Activated T-cell treated with anti-CD3 and anti-CD28 coated beads, Interleukin-2, amount 50 U/mL, for 24 hours (primary cell): Measurements from ENCODE around the gene OR56A3.

Experiments used
- DNase-seq: peaks from one replicate; pipeline ENCODE4 v3.0.0-alpha.2; 2020
- H3K27ac Mint-ChIP-seq: 2 replicates; pipeline ENCODE4 v1.8.0; 2020; ENCODE audit warnings: mild to moderate bottlenecking, mixed read lengths
- H3K27me3 Mint-ChIP-seq: 2 replicates; pipeline ENCODE4 v1.8.0; 2020; ENCODE audit warnings: mixed read lengths
- H3K36me3 Mint-ChIP-seq: 2 replicates; pipeline ENCODE4 v1.8.0; 2020; ENCODE audit warnings: low read depth, mixed read lengths
- H3K4me1 Mint-ChIP-seq: 2 replicates; pipeline ENCODE4 v1.8.0; 2020; ENCODE audit warnings: low read depth, mixed read lengths
- H3K4me3 Mint-ChIP-seq: 2 replicates; pipeline ENCODE4 v1.8.0; 2020; ENCODE audit warnings: mild to moderate bottlenecking, moderate library complexity, mixed read lengths
- H3K9me3 Mint-ChIP-seq: 2 replicates; pipeline ENCODE4 v1.8.0; 2020; ENCODE audit warnings: mixed read lengths

The OR56A3 gene, protein sequence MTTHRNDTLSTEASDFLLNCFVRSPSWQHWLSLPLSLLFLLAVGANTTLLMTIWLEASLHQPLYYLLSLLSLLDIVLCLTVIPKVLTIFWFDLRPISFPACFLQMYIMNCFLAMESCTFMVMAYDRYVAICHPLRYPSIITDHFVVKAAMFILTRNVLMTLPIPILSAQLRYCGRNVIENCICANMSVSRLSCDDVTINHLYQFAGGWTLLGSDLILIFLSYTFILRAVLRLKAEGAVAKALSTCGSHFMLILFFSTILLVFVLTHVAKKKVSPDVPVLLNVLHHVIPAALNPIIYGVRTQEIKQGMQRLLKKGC

GRCh38 chr11:5941951-5942350, at the start of gene OR56A3:
Gene OR56A3 (plus strand): TSS chr11:5942251. CDS start chr11:5947347, 5,096 bp downstream.
- H3K4me1 Mint-ChIP-seq = no peaks in the 10 kb centered on the region
- H3K27ac Mint-ChIP-seq = no peak within 1 kb of the TSS
- DNase-seq = no peak
- H3K27me3 Mint-ChIP-seq = peaks cover 13% of the 10 kb centered on the region
- H3K4me3 Mint-ChIP-seq = no peak within 1 kb of the TSS
- H3K36me3 Mint-ChIP-seq = no peaks in the 10 kb centered on the region
- no peaks in the 10 kb centered on the region for H3K9me3 Mint-ChIP-seq

DNA sequence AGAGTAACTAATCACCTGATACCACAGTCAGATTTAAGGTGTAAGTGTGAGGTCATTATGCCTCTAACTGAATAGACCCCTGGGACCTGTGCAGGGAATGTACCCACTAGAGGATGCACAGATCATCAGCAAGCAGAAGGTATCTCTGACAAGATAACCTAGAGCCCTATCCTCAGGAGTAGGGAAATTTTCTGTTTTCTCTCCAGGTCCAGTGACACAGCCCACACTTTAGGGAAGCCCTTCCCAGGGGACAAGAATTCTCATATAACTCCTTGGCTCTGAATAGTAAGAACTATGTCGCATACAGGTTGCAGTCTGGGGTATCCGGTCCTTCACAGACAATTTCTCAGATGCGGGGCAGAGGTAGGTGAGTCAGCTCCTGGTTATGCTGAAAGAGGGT, 49.1 kb upstream of the OR56A3 start, which contains the start of gene OR52E5:
Gene OR52E5 (plus strand): TSS at position 301 of the 400 bp plus-strand sequence. CDS start 7,569 bp downstream, outside the sequence.
- no peaks in the 10 kb centered on the region for H3K4me1 Mint-ChIP-seq
- no peak within 1 kb of the TSS for H3K27ac Mint-ChIP-seq
- no peaks in the 10 kb centered on the region for H3K36me3 Mint-ChIP-seq
- no peaks in the 10 kb centered on the region for H3K9me3 Mint-ChIP-seq
- peaks cover 3% of the 10 kb centered on the region for H3K27me3 Mint-ChIP-seq
- no peak for DNase-seq
- no peak within 1 kb of the TSS for H3K4me3 Mint-ChIP-seq

GRCh38 chr11:5899534-5899933, 42.5 kb upstream of the OR56A3 start:
- no peak overlapping the region for H3K4me3 Mint-ChIP-seq
- H3K9me3 Mint-ChIP-seq = no peaks in the 10 kb centered on the region
- no peaks in the 10 kb centered on the region for H3K36me3 Mint-ChIP-seq
- no peak for DNase-seq
- H3K27ac Mint-ChIP-seq = no peak overlapping the region
- H3K4me1 Mint-ChIP-seq = no peaks in the 10 kb centered on the region
- peaks cover 5% of the 10 kb centered on the region for H3K27me3 Mint-ChIP-seq

DNA sequence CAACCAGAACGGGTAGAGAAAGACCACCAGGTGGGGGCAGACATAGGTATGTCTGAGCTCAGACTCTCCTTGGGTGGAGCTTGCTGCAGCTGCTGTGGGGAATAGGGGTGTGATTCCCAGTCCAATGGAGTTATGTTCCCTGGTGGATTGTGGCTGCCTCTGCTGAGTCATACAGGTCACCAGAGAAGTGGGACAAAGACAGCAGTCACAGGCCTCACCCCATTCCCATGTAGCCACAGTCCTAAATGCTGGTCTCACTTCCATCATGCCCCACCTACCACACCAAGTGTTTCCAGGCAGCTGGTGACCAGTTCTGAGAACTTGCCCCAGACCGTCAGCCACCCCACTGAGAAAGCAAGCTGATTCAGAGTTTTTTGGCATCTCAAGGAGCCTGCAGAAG, 31.5 kb upstream of the OR56A3 start:
- no peak overlapping the region for H3K4me3 Mint-ChIP-seq
- H3K27me3 Mint-ChIP-seq = peaks cover 51% of the 10 kb centered on the region
- peaks cover 2% of the 10 kb centered on the region for H3K9me3 Mint-ChIP-seq
- no peaks in the 10 kb centered on the region for H3K4me1 Mint-ChIP-seq
- H3K27ac Mint-ChIP-seq = no peak overlapping the region
- no peak for DNase-seq
- no peaks in the 10 kb centered on the region for H3K36me3 Mint-ChIP-seq

- Mint-ChIP-seq H3K4me3 (no peak overlapping the region), H3K36me3 (no peaks in the 10 kb centered on the region), H3K27ac (no peak overlapping the region), H3K4me1 (peaks cover 2% of the 10 kb centered on the region), H3K9me3 (peaks cover 21% of the 10 kb centered on the region), H3K27me3 (no peaks in the 10 kb centered on the region)
- DNase-seq = no peak
Measured at GRCh38 chr11:5922749-5923426, 19.2 kb upstream of the OR56A3 start.

DNA sequence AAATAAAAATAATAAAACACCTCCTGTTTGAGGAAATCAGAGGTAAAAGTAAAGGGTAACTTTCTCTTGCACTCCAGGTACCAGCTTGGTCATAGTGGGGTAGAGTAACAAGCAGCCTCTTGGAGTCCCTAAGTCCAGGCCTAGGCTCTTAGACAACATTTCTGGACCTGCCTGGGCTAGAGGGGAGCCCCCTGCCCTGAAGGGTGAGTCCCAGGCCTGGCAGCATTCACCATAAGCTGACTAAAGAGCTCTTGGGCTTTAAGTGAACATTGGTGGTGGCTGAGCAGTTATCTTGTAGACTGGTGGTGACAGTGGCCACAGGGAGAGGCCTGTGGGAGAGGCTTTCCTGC, 18.6 kb upstream of the OR56A3 start:
- no peak overlapping the region for H3K27ac Mint-ChIP-seq

GRCh38 chr11:5923794-5924193, 18.3 kb upstream of the OR56A3 start:
- Mint-ChIP-seq H3K36me3 (no peaks in the 10 kb centered on the region), H3K4me1 (peaks cover 2% of the 10 kb centered on the region), H3K4me3 (no peak overlapping the region), H3K9me3 (peaks cover 25% of the 10 kb centered on the region), H3K27me3 (no peaks in the 10 kb centered on the region), H3K27ac (no peak overlapping the region)
- DNase-seq = no peak

More for the DNA sequence above, 18.6 kb upstream of the OR56A3 start:
- H3K36me3 Mint-ChIP-seq = no peaks in the 10 kb centered on the region
- H3K27me3 Mint-ChIP-seq = no peaks in the 10 kb centered on the region
- no peak overlapping the region for H3K4me3 Mint-ChIP-seq
- peaks cover 24% of the 10 kb centered on the region for H3K9me3 Mint-ChIP-seq
- H3K4me1 Mint-ChIP-seq = peaks cover 2% of the 10 kb centered on the region
- no peak for DNase-seq

DNA sequence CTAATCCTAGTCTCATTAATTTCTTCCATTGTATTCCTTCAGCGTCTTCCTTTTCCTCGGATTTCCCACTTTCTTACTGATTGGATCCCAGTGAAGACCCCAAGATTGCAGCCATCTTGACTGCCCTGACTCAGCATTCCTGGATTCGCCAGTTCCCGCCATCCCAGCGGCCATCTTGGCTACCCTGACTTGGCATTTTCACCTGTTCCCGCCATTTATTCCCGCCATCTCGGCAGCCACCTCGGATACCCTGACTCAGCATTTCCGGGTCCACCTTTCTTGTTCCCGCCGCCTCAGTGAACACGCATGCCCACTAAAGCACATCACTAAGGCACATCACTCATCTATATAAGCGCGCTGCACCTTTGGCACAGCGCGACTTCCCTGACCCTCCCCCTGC, 13.8 kb upstream of the OR56A3 start:
- H3K4me3 Mint-ChIP-seq = no peak overlapping the region
- H3K27me3 Mint-ChIP-seq = no peaks in the 10 kb centered on the region
- H3K27ac Mint-ChIP-seq = no peak overlapping the region

DNA sequence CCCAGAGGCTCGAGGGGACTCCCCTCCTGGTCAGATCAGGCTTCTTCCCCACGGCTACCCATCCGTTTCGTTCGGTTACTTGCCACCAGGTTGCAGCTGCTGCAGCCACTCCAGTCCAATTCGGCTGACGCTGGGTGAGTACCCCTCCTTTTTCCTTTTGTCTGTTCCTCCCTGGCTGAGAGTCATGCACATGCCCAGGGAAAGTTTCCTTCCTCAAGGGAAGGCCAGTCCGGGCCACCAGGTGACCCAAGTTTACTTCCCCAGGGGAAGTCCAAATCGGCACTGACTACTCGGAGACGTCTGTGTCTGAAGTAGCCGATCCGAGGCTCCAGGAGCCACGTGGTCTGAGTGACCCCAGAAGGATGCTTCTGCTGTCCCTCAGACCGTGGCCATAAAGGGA, 13.2 kb upstream of the OR56A3 start:
- Mint-ChIP-seq H3K4me1 (no peaks in the 10 kb centered on the region), H3K9me3 (peaks cover 24% of the 10 kb centered on the region), H3K27me3 (no peaks in the 10 kb centered on the region), H3K36me3 (no peaks in the 10 kb centered on the region), H3K27ac (no peak overlapping the region), H3K4me3 (no peak overlapping the region)
- no peak for DNase-seq

More for the DNA sequence above, 13.8 kb upstream of the OR56A3 start:
- no peak for DNase-seq
- Mint-ChIP-seq H3K36me3 (no peaks in the 10 kb centered on the region), H3K9me3 (peaks cover 24% of the 10 kb centered on the region), H3K4me1 (no peaks in the 10 kb centered on the region)

- no peak for DNase-seq
- H3K9me3 Mint-ChIP-seq = peaks cover 17% of the 10 kb centered on the region
- H3K4me3 Mint-ChIP-seq = no peak overlapping the region
- H3K4me1 Mint-ChIP-seq = no peaks in the 10 kb centered on the region
- no peaks in the 10 kb centered on the region for H3K36me3 Mint-ChIP-seq
- H3K27me3 Mint-ChIP-seq = no peaks in the 10 kb centered on the region
- H3K27ac Mint-ChIP-seq = no peak overlapping the region
Measured at GRCh38 chr11:5929571-5930368, 12.3 kb upstream of the OR56A3 start.

DNA sequence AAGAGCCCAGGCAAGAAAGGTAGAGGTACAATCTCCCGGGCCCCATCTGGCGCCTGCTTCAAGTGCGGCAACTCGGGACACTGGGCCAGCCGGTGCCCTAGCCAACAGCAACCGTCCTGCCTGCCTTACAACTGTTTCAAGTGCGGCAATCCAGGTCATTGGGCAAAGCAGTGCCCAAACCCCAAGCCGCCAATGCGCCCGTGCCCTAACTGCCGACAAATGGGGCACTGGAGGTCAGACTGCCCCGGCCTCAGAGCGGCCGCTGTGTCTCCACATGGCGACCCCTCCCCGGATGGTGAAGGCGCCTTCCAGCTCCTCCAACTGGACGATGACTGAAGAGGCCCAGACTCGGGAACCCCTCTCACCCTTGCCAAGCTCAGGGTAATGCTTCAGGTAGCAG, 11.4 kb upstream of the OR56A3 start:
- Mint-ChIP-seq H3K36me3 (no peaks in the 10 kb centered on the region), H3K9me3 (peaks cover 8% of the 10 kb centered on the region), H3K4me3 (no peak overlapping the region), H3K27me3 (no peaks in the 10 kb centered on the region), H3K27ac (no peak overlapping the region), H3K4me1 (no peaks in the 10 kb centered on the region)
- no peak for DNase-seq

DNA sequence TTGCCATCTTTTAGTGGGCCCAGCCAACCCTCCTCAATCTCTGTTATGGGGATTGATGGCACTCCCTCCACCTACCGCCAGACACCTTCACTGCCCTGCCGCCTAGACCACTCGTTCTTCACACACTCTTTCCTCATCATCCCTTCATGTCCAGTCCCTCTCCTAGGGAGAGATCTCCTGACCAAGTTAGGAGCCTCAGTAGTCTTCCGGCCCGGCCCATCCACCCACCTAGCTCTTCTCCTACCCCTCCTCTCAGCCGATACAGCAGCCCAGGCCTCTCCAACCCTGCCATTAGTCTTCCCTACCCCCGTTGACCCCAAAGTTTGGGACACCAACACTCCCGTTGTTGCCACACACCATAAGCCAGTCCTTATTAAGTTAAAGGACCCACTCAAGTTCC, 11.0 kb upstream of the OR56A3 start:
- H3K4me3 Mint-ChIP-seq = no peak overlapping the region
- DNase-seq = no peak
- peaks cover 8% of the 10 kb centered on the region for H3K9me3 Mint-ChIP-seq
- no peaks in the 10 kb centered on the region for H3K36me3 Mint-ChIP-seq
- H3K4me1 Mint-ChIP-seq = no peaks in the 10 kb centered on the region
- no peak overlapping the region for H3K27ac Mint-ChIP-seq
- H3K27me3 Mint-ChIP-seq = no peaks in the 10 kb centered on the region

- no peak overlapping the region for H3K4me3 Mint-ChIP-seq
- DNase-seq = no peak
- no peaks in the 10 kb centered on the region for H3K36me3 Mint-ChIP-seq
- H3K27me3 Mint-ChIP-seq = no peaks in the 10 kb centered on the region
- no peaks in the 10 kb centered on the region for H3K4me1 Mint-ChIP-seq
- peaks cover 5% of the 10 kb centered on the region for H3K9me3 Mint-ChIP-seq
- H3K27ac Mint-ChIP-seq = no peak overlapping the region
Measured at GRCh38 chr11:5932671-5933070, 9.4 kb upstream of the OR56A3 start.

DNA sequence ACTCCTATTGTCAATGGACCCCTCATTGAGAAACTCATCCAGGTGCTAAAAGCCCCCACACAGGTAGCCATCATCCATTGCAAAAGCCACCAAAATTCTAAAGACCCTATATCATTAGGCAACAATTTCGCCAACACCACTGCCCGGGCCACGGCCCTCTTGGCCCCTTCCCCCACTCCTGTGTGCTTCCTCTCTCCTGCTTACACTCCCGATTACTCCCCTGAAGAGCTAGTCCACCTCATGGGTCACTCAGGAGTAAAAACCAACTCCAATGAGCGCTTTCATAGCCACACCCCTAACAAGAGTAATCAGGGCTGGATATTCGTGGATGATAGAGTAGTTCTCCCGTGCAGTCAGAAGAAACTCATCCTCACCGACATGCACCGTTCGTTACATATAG, 8.9 kb upstream of the OR56A3 start:
- no peak overlapping the region for H3K27ac Mint-ChIP-seq
- H3K4me3 Mint-ChIP-seq = no peak overlapping the region
- DNase-seq = no peak
- no peaks in the 10 kb centered on the region for H3K4me1 Mint-ChIP-seq
- H3K27me3 Mint-ChIP-seq = peaks cover 4% of the 10 kb centered on the region
- H3K9me3 Mint-ChIP-seq = peaks cover 5% of the 10 kb centered on the region
- H3K36me3 Mint-ChIP-seq = no peaks in the 10 kb centered on the region
